HG03039 (cell line): ENCODE data around the gene VDR.
"Not testable (repeated sequence)": the region's sequence is repeated elsewhere in the genome, so short reads cannot be mapped to it uniquely, and the experiment has no call there.

Experiments
- ATAC-seq: cut with Tn5 transposase; IDR thresholded peaks from one replicate; pipeline ENCODE4 v1.9.1; 2021; ENCODE audit warnings: mild to moderate bottlenecking, moderate library complexity; ENCODE audit not compliant: unreplicated experiment

Gene VDR

GRCh38 chr12:47851303-47851952, 53.4 kb downstream of the VDR start:
- no peak for ATAC-seq

- ATAC-seq, result no peak
Observed at GRCh38 chr12:47850153-47851084, 54.4 kb downstream of the VDR start.

GRCh38 chr12:47849261-47849660, 55.5 kb downstream of the VDR start:
- no peak for ATAC-seq

GRCh38 chr12:47848853-47849252, 55.9 kb downstream of the VDR start:
- no peak for ATAC-seq

GRCh38 chr12:47846294-47846996, 58.3 kb downstream of the VDR start:
- no peak for ATAC-seq

GRCh38 chr12:47845081-47845480, 59.7 kb downstream of the VDR start:
- no peak for ATAC-seq

- ATAC-seq, result no peak
Observed at GRCh38 chr12:47844264-47845019, 60.4 kb downstream of the VDR start.

- no peak for ATAC-seq
Observed at GRCh38 chr12:47843226-47843980, 61.4 kb downstream of the VDR start.

- not testable (repeated sequence) for ATAC-seq
Observed at GRCh38 chr12:47842543-47842942, 62.3 kb downstream of the VDR start.

- ATAC-seq, result no peak
Observed at GRCh38 chr12:47841910-47842309, 62.9 kb downstream of the VDR start.

GRCh38 chr12:47841501-47841900, 63.3 kb downstream of the VDR start:
- no peak for ATAC-seq

GRCh38 chr12:47840571-47840970, 64.2 kb downstream of the VDR start:
- ATAC-seq, result no peak

GRCh38 chr12:47839214-47839876, 65.4 kb downstream of the VDR start:
- ATAC-seq, result no peak

- no peak for ATAC-seq
Observed at GRCh38 chr12:47838286-47838931, 66.4 kb downstream of the VDR start.

- ATAC-seq, result no peak
Observed at GRCh38 chr12:47837190-47838171, 67.3 kb downstream of the VDR start.

GRCh38 chr12:47835831-47836155, 69.0 kb downstream of the VDR start:
- ATAC-seq, result no peak

- ATAC-seq, result no peak
Observed at GRCh38 chr12:47835006-47835830, 69.6 kb downstream of the VDR start.
